ENCODE results near the gene CABLES2. TPM values are rescaled to one million over a fixed set of nuclear protein-coding genes. Genes with fewer than 3 reads are reported as not detected.

The CABLES2 gene
- polyA plus RNA-seq, 2 of the 4 experiments (the other 2 are of a cell fraction), result 3.9 to 7.7 TPM

GRCh38 chr20:62387933-62388635 lies 19.0 kb downstream of the CABLES2 start:
- ATAC-seq, result no peak
- 47% methylated on average over 15 of the region's 20 CpGs for WGBS (ENCODE audit: missing lambda C conversion rate)
- ChIA-PET POLR2A (interaction anchor here (1.8 kb wide), 1 partner anchor 9 kb away, joined by 4 read pairs; no protein-coding TSS in a partner anchor), CTCF (interaction anchor here (0.7 to 6.0 kb wide), 7 partner anchors 8 to 229 kb away, joined by 3 to 38 read pairs (median 4); no protein-coding TSS in a partner anchor)
- Histone ChIP-seq H3K27ac (peak overlapping the region; percentile 88 to 97), H3K4me3 (peak overlapping the region; percentile 94), H3K4me1 (peaks cover 23% of the 10 kb centered on the region), H3K9me3 (no peaks in the 10 kb centered on the region), H3K4me2 (peak overlapping the region; percentile 81)
- DNase-seq (ENCODE audit: low read depth in 1 of 2, low spot score in 1 of 2), result no peak
- TF ChIP-seq EHF (CRISPR knock-in tag; IDR thresholded peaks at IDR 0.05) (no peak), NR3C1 (IDR thresholded peaks at IDR 0.05) (no peak), SREBF2 (IDR thresholded peaks at IDR 0.05) (no peak), RARB (CRISPR knock-in tag; IDR thresholded peaks at IDR 0.05) (no peak), CHD4 (IDR thresholded peaks at IDR 0.05; ENCODE audit: borderline replicate concordance) (no peak), BHLHE40 (IDR thresholded peaks at IDR 0.05; ENCODE audit: low read depth, low read length) (no peak), HOXB5 (CRISPR knock-in tag; IDR thresholded peaks at IDR 0.05) (no peak), HOXA7 (CRISPR knock-in tag; IDR thresholded peaks at IDR 0.05) (no peak), HEYL (CRISPR knock-in tag; IDR thresholded peaks at IDR 0.05) (no peak), JUNB (IDR thresholded peaks at IDR 0.05) (no peak), ZSCAN20 (CRISPR knock-in tag; IDR thresholded peaks at IDR 0.05) (no peak), NFE2L2 (conservative IDR thresholded peaks at IDR 0.05; ENCODE audit: low read length) (no peak), POLR2AphosphoS2 (conservative IDR thresholded peaks at IDR 0.05; ENCODE audit: low read length) (no peak), PHF8 (IDR thresholded peaks at IDR 0.05; ENCODE audit: borderline replicate concordance, low read depth) (no peak), ATOH8 (CRISPR knock-in tag; IDR thresholded peaks at IDR 0.05; ENCODE audit: low read depth) (no peak), ESRRA (IDR thresholded peaks at IDR 0.05; ENCODE audit: borderline replicate concordance, low read length) (no peak)
- FAIRE-seq, result no peak

- no peak for FAIRE-seq
- H3K27ac ChIP-seq, result peak overlapping the region; percentile 88 to 97
- H3K4me2 ChIP-seq, result peak overlapping the region; percentile 81
- peaks cover 28% of the 10 kb centered on the region for H3K4me1 ChIP-seq
- peak in 1 of 2 experiments; percentile 12; a peak in 3 of 6 replicates for ATAC-seq
- peak overlapping the region; percentile 94 for H3K4me3 ChIP-seq
- WGBS (ENCODE audit: missing lambda C conversion rate), result 1% methylated on average over 44 of the region's 47 CpGs
- TF ChIP-seq BCL3 (IDR thresholded peaks at IDR 0.05), result peak; percentile 5; the same call in 2 of the 3 replicates
- no peak for TF ChIP-seq RAD21 (conservative IDR thresholded peaks at IDR 0.05 in 1 of 2, IDR thresholded peaks at IDR 0.05 in 1 of 2)
- TF ChIP-seq, protein P1, sequence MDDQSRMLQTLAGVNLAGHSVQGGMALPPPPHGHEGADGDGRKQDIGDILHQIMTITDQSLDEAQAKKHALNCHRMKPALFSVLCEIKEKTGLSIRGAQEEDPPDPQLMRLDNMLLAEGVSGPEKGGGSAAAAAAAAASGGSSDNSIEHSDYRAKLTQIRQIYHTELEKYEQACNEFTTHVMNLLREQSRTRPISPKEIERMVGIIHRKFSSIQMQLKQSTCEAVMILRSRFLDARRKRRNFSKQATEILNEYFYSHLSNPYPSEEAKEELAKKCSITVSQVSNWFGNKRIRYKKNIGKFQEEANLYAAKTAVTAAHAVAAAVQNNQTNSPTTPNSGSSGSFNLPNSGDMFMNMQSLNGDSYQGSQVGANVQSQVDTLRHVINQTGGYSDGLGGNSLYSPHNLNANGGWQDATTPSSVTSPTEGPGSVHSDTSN (IDR thresholded peaks at IDR 0.05), result 0 out of 2 replicates have a peak, but pooled peaks have one; percentile 9
- TF ChIP-seq JUN (IDR thresholded peaks at IDR 0.05), result peak in 1 of 2 experiments; percentile 71; a peak in 3 of 5 replicates
- CTCF ChIA-PET, result interaction anchor here (0.7 to 6.0 kb wide), 8 partner anchors 12 to 165 kb away, joined by 3 to 38 read pairs (median 3); partner anchors contain the start of gene ADRM1
- no peak for DNase-seq (ENCODE audit: low read depth in 1 of 2, low spot score in 1 of 2)
- no peaks in the 10 kb centered on the region for H3K9me3 ChIP-seq
- POLR2A ChIA-PET, result interaction anchor here (0.6 to 1.8 kb wide), 16 partner anchors 8 to 317 kb away, joined by 3 to 18 read pairs (median 4); no protein-coding TSS in a partner anchor
These were observed 19.7 kb downstream of the CABLES2 start for GRCh38 chr20:62387219-62387913.
